ENCODE results near the gene HTT. TPM values are rescaled to one million over a fixed set of nuclear protein-coding genes. Genes with fewer than 3 reads are reported as not detected.

HTT gene
- total and polyA plus RNA-seq, 10 of the 15 experiments (the other 5 are each of a cell fraction or from before 2014, with no cell fraction given), result 3.3 to 113 (median 43.3) TPM

DNA sequence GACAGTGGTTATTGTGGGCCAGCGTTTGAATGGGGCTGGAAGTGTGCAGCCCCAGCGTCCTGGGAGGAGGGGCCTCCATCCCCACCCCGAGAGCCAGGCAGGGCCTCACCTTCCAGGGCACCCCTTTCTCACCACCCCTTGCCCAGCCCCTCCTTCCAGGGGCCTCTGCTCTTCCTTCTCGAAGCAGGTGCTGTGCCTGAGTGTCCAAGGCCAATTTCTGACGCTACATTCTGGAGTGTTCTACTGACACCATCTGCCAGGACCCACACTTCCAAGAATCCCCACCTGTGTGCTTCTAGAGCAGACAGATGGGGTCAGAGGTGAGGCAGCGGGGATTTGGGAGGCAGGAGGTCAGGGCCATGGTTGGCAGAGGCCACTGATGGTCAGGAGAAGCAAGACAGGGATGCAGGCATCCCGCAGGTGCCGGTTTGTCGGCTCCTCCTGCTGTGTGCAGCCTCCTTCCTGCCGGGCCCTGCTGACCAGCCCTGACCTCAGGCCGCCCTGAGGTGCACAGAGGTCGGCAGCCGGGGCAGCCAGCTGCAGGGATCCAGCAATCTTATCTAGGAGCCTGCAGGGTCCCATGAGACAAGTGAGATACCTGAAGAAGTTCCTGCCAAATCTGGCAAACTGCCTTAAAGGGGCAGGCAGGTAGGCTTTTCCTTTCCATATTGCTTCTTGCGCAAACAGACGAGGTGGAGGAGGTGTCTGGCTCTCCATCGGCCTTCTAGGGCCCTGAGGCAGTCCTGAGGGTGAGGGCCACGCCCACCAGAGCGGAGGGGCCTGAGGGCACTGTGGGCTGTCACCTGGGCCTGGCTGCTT lies 193.3 kb downstream of the HTT start:
- Histone ChIP-seq H3K27ac (ENCODE audit: control insufficient read depth, insufficient read depth) (no peak overlapping the region), H3K4me2 (ENCODE audit: control insufficient read depth, insufficient read depth) (no peak overlapping the region), H3K9me3 (replicated peaks; ENCODE audit: control insufficient read depth, insufficient read depth, low read length) (no peaks in the 10 kb centered on the region), H3K36me3 (ENCODE audit: control insufficient read depth in 2 of 2, insufficient read depth in 2 of 2, low read length in 1 of 2) (no peaks in the 10 kb centered on the region), H3K9ac (ENCODE audit: control insufficient read depth, insufficient read depth, low read length) (no peak overlapping the region), H3K4me1 (ENCODE audit: control insufficient read depth, insufficient read depth, low read length) (no peaks in the 10 kb centered on the region), H3K79me2 (ENCODE audit: control insufficient read depth, insufficient read depth, low read length) (no peaks in the 10 kb centered on the region), H2AFZ (ENCODE audit: control insufficient read depth, low read depth, low read length) (no peak overlapping the region), H3K27me3 (replicated peaks in 1 of 2; ENCODE audit: control insufficient read depth in 2 of 2, insufficient read depth in 2 of 2, low read length in 1 of 2) (no peaks in the 10 kb centered on the region; a peak in 1 of 4 replicates), H3K4me3 (no peak overlapping the region), H4K20me1 (ENCODE audit: control insufficient read depth, insufficient read depth) (no peaks in the 10 kb centered on the region)
- ChIA-PET RAD21 (ENCODE audit: unreplicated experiment) (no interaction called here), POLR2A (no interaction called here), CTCF (no interaction called here), SMC1A (ENCODE audit: uncharacterized antibody, unreplicated experiment) (no interaction called here)
- TF ChIP-seq, protein P1, sequence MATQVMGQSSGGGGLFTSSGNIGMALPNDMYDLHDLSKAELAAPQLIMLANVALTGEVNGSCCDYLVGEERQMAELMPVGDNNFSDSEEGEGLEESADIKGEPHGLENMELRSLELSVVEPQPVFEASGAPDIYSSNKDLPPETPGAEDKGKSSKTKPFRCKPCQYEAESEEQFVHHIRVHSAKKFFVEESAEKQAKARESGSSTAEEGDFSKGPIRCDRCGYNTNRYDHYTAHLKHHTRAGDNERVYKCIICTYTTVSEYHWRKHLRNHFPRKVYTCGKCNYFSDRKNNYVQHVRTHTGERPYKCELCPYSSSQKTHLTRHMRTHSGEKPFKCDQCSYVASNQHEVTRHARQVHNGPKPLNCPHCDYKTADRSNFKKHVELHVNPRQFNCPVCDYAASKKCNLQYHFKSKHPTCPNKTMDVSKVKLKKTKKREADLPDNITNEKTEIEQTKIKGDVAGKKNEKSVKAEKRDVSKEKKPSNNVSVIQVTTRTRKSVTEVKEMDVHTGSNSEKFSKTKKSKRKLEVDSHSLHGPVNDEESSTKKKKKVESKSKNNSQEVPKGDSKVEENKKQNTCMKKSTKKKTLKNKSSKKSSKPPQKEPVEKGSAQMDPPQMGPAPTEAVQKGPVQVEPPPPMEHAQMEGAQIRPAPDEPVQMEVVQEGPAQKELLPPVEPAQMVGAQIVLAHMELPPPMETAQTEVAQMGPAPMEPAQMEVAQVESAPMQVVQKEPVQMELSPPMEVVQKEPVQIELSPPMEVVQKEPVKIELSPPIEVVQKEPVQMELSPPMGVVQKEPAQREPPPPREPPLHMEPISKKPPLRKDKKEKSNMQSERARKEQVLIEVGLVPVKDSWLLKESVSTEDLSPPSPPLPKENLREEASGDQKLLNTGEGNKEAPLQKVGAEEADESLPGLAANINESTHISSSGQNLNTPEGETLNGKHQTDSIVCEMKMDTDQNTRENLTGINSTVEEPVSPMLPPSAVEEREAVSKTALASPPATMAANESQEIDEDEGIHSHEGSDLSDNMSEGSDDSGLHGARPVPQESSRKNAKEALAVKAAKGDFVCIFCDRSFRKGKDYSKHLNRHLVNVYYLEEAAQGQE (IDR thresholded peaks at IDR 0.05; ENCODE audit: low read depth, low read length), result no peak
- TF ChIP-seq EED (IDR thresholded peaks at IDR 0.05; ENCODE audit: low read depth), result no peak
- no peak for TF ChIP-seq MEF2B (IDR thresholded peaks at IDR 0.05; ENCODE audit: partially characterized antibody, poor library complexity, severe bottlenecking)
- TF ChIP-seq, protein P2, sequence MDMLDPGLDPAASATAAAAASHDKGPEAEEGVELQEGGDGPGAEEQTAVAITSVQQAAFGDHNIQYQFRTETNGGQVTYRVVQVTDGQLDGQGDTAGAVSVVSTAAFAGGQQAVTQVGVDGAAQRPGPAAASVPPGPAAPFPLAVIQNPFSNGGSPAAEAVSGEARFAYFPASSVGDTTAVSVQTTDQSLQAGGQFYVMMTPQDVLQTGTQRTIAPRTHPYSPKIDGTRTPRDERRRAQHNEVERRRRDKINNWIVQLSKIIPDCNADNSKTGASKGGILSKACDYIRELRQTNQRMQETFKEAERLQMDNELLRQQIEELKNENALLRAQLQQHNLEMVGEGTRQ (IDR thresholded peaks at IDR 0.05; ENCODE audit: borderline replicate concordance, low read depth, low read length), result no peak
- BruUV-seq (replicated peaks), result no TSS peak
- ATAC-seq (no peak), FAIRE-seq (no peak), DNase-seq (ENCODE audit: low read depth, low spot score) (no peak)
- in situ Hi-C loops (cut with MboI), result no loop called here
- intact Hi-C loops (cut with micrococcal nuclease; ENCODE audit: unreplicated experiment), result no loop called here
- WGBS (ENCODE audit: insufficient coverage, insufficient replicate concordance, low lambda C conversion rate, missing lambda C conversion rate), result 52% methylated on average over 16 of the region's 18 CpGs

All from GM12878 (cell line).